GM12878 (cell line): ENCODE data around the gene RRH. TPM values are rescaled to one million over a fixed set of nuclear protein-coding genes. Genes with fewer than 3 reads are reported as not detected.
A peak's percentile ranks its signal among the peaks of the same experiment; 100 is the strongest.

Experiments
- ATAC-seq: fragments of 200-7000 bp; cut with Tn5 transposase; 3 replicates; pipeline ENCODE4 v1.9.1; 2020; ENCODE audit warnings: mild to moderate bottlenecking, moderate library complexity
- BruUV-seq: library from RNA; stranded (reverse); fragments of 400-500 nt; replicated peaks from 2 replicates; lab custom pipeline; 2021; lab: Mats Ljungman, UMichigan
- CTCF ChIA-PET: fragments of 300-600 bp; sonication (Branson Sonifier 250); formaldehyde crosslinking; extraction: SDS; loops from one replicate; lab custom pipeline; 2021; ENCODE audit warnings: inconsistent platforms; lab: Yijun Ruan, JAX
- POLR2A ChIA-PET: fragments of 350-600 bp; formaldehyde crosslinking; extraction: SDS; loops from one replicate; lab custom pipeline; 2021; ENCODE audit warnings: inconsistent platforms; lab: Charles Lee
- RAD21 ChIA-PET: fragments of 300-600 bp; sonication (Branson Sonifier 250); formaldehyde crosslinking; loops from one replicate; lab custom pipeline; 2023; ENCODE audit warnings: antibody characterized with exemption; ENCODE audit not compliant: unreplicated experiment; lab: Charles Lee
- SMC1A ChIA-PET: fragments of 300-600 bp; sonication (Branson Sonifier 250); formaldehyde crosslinking; loops from one replicate; lab custom pipeline; 2023; ENCODE audit not compliant: unreplicated experiment, uncharacterized antibody; lab: Charles Lee
- DNase-seq: peaks from one replicate; pipeline ENCODE4 v3.0.0-alpha.2; 2011; ENCODE audit warnings: low read depth, low spot score
- FAIRE-seq: peaks from 3 replicates; lab custom pipeline; 2011; peaks lifted over from hg19 to GRCh38; lab: Jason Lieb, UNC
- H2AFZ ChIP-seq: 2 replicates; pipeline ENCODE4 v1.6.0; 2011; ENCODE audit warnings: low read depth, low read length, control low read depth; ENCODE audit not compliant: control insufficient read depth
- H3K27ac ChIP-seq: 2 replicates; pipeline ENCODE4 v1.5.1; 2011; ENCODE audit warnings: control low read depth; ENCODE audit not compliant: control insufficient read depth, insufficient read depth
- H3K27me3 ChIP-seq, 2 experiments: replicated peaks in 1 of 2; 2 replicates each; pipeline versions ENCODE4 v1.6.0 to v1.6.1; 2011; ENCODE audit warnings: low read length in 1 of 2; ENCODE audit not compliant: control insufficient read depth in 2 of 2, insufficient read depth in 2 of 2
- H3K36me3 ChIP-seq, 2 experiments: 2 replicates each; pipeline ENCODE4 v1.5.1; 2011; ENCODE audit warnings: low read length in 1 of 2; ENCODE audit not compliant: control insufficient read depth in 2 of 2, insufficient read depth in 2 of 2
- H3K4me1 ChIP-seq: 2 replicates; pipeline ENCODE4 v1.6.1; 2011; ENCODE audit warnings: mild to moderate bottlenecking, low read length, moderate library complexity, mixed read lengths; ENCODE audit not compliant: control insufficient read depth, insufficient read depth
- H3K4me2 ChIP-seq: 2 replicates; pipeline ENCODE4 v1.6.0; 2011; ENCODE audit warnings: control low read depth; ENCODE audit not compliant: control insufficient read depth, insufficient read depth
- H3K4me3 ChIP-seq: fragments of 200-600 bp; sonication (generic); 2 replicates; pipeline ENCODE4 v1.5.1; 2016
- H3K79me2 ChIP-seq: 2 replicates; pipeline ENCODE4 v1.6.0; 2011; ENCODE audit warnings: low read length; ENCODE audit not compliant: control insufficient read depth, insufficient read depth
- H3K9ac ChIP-seq: 2 replicates; pipeline ENCODE4 v1.8.0; 2011; ENCODE audit warnings: low read length, control low read depth, mixed read lengths; ENCODE audit not compliant: control insufficient read depth, insufficient read depth
- H3K9me3 ChIP-seq: replicated peaks from 3 replicates; pipeline ENCODE4 v1.5.1; 2011; ENCODE audit warnings: mild to moderate bottlenecking, low read length; ENCODE audit not compliant: control insufficient read depth, insufficient read depth
- H4K20me1 ChIP-seq: 2 replicates; pipeline ENCODE4 v1.6.0; 2011; ENCODE audit not compliant: control insufficient read depth, insufficient read depth
- BCLAF1 ChIP-seq: fragments of 450-650 bp; IDR thresholded peaks from 2 replicates; pipeline ENCODE4 v1.6.1; 2017; ENCODE audit warnings: antibody characterized with exemption, mild to moderate bottlenecking, moderate library complexity
- KDM1A ChIP-seq: fragments of 200-600 bp; sonication (generic); IDR thresholded peaks from 2 replicates; pipeline ENCODE4 v1.6.1; 2016; ENCODE audit warnings: borderline replicate concordance
- MEF2A ChIP-seq: IDR thresholded peaks from 2 replicates; pipeline ENCODE4 v1.6.1; 2011; ENCODE audit warnings: low read depth, mild to moderate bottlenecking, low read length, moderate library complexity; ENCODE audit not compliant: insufficient read depth
- MTA3 ChIP-seq: IDR thresholded peaks from 2 replicates; pipeline ENCODE4 v1.6.1; 2012; ENCODE audit warnings: low read length, inconsistent platforms, borderline replicate concordance
- NR2F1 ChIP-seq: fragments of 450-650 bp; conservative IDR thresholded peaks from 2 replicates; pipeline ENCODE4 v1.6.1; 2017; ENCODE audit warnings: mild to moderate bottlenecking
- SMAD1 ChIP-seq: fragments of 450-650 bp; IDR thresholded peaks from 2 replicates; pipeline ENCODE4 v1.6.1; 2018; ENCODE audit warnings: mild to moderate bottlenecking, low read depth; ENCODE audit not compliant: partially characterized antibody
- SUZ12 ChIP-seq: fragments of 200-600 bp; sonication (generic); IDR thresholded peaks from one replicate; pipeline ENCODE4 v1.6.1; 2018; ENCODE audit warnings: antibody characterized with exemption, mild to moderate bottlenecking; ENCODE audit not compliant: unreplicated experiment
- ZBTB33 ChIP-seq: fragments of 450-650 bp; IDR thresholded peaks from 2 replicates; pipeline ENCODE4 v1.6.1; 2017; ENCODE audit warnings: mild to moderate bottlenecking
- WGBS: methylation state at CpG from one replicate; pipeline ENCODE4 v1.1.6; 2016; ENCODE audit warnings: low lambda C conversion rate; ENCODE audit not compliant: insufficient replicate concordance, insufficient coverage; ENCODE audit errors: missing lambda C conversion rate; 5-methylcytosine and 5-hydroxymethylcytosine counted together
- in situ Hi-C: fragments of 300-500 bp; cut with MboI; formaldehyde crosslinking; loops from 9 replicates; pipeline ENCODE4 v1.14.3; 2018; ENCODE audit warnings: mixed read lengths
- intact Hi-C: fragments of 100-400 bp; cut with micrococcal nuclease; formaldehyde crosslinking; loops from one replicate; pipeline ENCODE4 v1.14.2; 2022; ENCODE audit not compliant: unreplicated experiment
- polyA plus RNA-seq, 11 experiments: library from polyadenylated mRNA; depleted of rRNA in 4 of 11; unstranded in 6 of 11; stranded (reverse) in 5 of 11; fragments of >200 nt; fragmentation: Nextera tagmentation in 4 of 11; fragmentation: Illumina TruSeq in 1 of 11; extraction: Ambion mirVana in 4 of 11; extraction: Trizol in 1 of 11; gene quantifications; 1 replicate in 1 of 11; 2 replicates in 10 of 11; pipeline versions ENCODE4 v1.2.1 to v1.2.3, GENCODE V29; 2011 to 2016; ENCODE audit warnings: inconsistent platforms in 2 of 11, missing spikeins in 2 of 11, low read depth in 1 of 11
- total RNA-seq, 4 experiments: library from RNA; depleted of rRNA in 3 of 4; stranded (reverse); fragments of >200 nt in 3 of 4; fragmentation: Illumina TruSeq in 1 of 4; extraction: Trizol in 1 of 4; gene quantifications; 2 replicates each; pipeline versions ENCODE4 v1.2.1 to v1.2.3, GENCODE V29; 2013 to 2021
- TF ChIP-seq, protein P1 (sequence below): fragments of 450-650 bp; formaldehyde crosslinking; IDR thresholded peaks from 2 replicates; pipeline ENCODE4 v1.5.0; 2022; ENCODE audit warnings: mild to moderate bottlenecking, missing genetic modification characterization

Gene RRH
- total and polyA plus RNA-seq, 10 of the 15 experiments (the other 5 are each of a cell fraction or from before 2014, with no cell fraction given): 0.06 to 0.24 (median 0.12) TPM; not detected in 6

GRCh38 chr4:109815151-109816081 is 12.4 kb upstream of the RRH start, which contains the start of gene GAR1:
GAR1 (plus strand) TSS chr4:109815762; CDS start chr4:109816165, 403 bp downstream.
- RAD21 ChIA-PET: interaction anchor here (0.9 to 1.2 kb wide), 2 partner anchors 112 to 376 kb away, joined by 3 to 5 read pairs; partner anchors contain the start of gene CASP6
- Histone ChIP-seq H4K20me1 (no peaks in the 10 kb centered on the region), H3K4me1 (no peaks in the 10 kb centered on the region), H3K27ac (peak within 1 kb of the TSS; percentile 91), H3K9me3 (no peaks in the 10 kb centered on the region), H3K27me3 (no peaks in the 10 kb centered on the region), H3K79me2 (peaks cover 27% of the 10 kb centered on the region), H3K4me2 (peak within 1 kb of the TSS; percentile 80), H2AFZ (peak within 1 kb of the TSS; percentile 97), H3K9ac (peak within 1 kb of the TSS; percentile 89), H3K4me3 (peak within 1 kb of the TSS; percentile 96), H3K36me3 (no peaks in the 10 kb centered on the region; a peak in 1 of 4 replicates)
- ATAC-seq (peak; percentile 94), FAIRE-seq (peak; percentile 96), DNase-seq (peak; percentile 72)
- in situ Hi-C loops: no loop called here
- POLR2A ChIA-PET: interaction anchor here (1.0 to 1.2 kb wide), 2 partner anchors 86 to 381 kb away, joined by 3 read pairs; partner anchors contain the start of genes PLA2G12A and SEC24B
- intact Hi-C loops: loop anchor here (1.0 to 10.0 kb wide), 6 partner anchors 85 to 382 kb away; partner anchors contain the start of genes CASP6, ELOVL6, MCUB and PLA2G12A
- TSS peak; percentile 63 for BruUV-seq
- 2% methylated on average over 52 of the region's 53 CpGs for WGBS
- CTCF ChIA-PET: interaction anchor here (0.5 to 2.3 kb wide), 4 partner anchors 322 to 1822 kb away, joined by 3 to 8 read pairs (median 3); partner anchors contain the start of gene SEC24B
- SMC1A ChIA-PET: interaction anchor here (0.7 to 1.5 kb wide), 6 partner anchors 11 to 389 kb away, joined by 3 to 4 read pairs (median 3); no protein-coding TSS in a partner anchor
- TF ChIP-seq MTA3: no peak; the same call in 1 of the 2 replicates
- 0 out of 2 replicates have a peak, but pooled peaks have one; percentile 26 for TF ChIP-seq NR2F1
- TF ChIP-seq, protein P1, sequence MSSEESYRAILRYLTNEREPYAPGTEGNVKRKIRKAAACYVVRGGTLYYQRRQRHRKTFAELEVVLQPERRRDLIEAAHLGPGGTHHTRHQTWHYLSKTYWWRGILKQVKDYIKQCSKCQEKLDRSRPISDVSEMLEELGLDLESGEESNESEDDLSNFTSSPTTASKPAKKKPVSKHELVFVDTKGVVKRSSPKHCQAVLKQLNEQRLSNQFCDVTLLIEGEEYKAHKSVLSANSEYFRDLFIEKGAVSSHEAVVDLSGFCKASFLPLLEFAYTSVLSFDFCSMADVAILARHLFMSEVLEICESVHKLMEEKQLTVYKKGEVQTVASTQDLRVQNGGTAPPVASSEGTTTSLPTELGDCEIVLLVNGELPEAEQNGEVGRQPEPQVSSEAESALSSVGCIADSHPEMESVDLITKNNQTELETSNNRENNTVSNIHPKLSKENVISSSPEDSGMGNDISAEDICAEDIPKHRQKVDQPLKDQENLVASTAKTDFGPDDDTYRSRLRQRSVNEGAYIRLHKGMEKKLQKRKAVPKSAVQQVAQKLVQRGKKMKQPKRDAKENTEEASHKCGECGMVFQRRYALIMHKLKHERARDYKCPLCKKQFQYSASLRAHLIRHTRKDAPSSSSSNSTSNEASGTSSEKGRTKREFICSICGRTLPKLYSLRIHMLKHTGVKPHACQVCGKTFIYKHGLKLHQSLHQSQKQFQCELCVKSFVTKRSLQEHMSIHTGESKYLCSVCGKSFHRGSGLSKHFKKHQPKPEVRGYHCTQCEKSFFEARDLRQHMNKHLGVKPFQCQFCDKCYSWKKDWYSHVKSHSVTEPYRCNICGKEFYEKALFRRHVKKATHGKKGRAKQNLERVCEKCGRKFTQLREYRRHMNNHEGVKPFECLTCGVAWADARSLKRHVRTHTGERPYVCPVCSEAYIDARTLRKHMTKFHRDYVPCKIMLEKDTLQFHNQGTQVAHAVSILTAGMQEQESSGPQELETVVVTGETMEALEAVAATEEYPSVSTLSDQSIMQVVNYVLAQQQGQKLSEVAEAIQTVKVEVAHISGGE: no peak
- no peak for TF ChIP-seq ZBTB33
- no peak for TF ChIP-seq SMAD1
- TF ChIP-seq KDM1A: no peak
- no peak for TF ChIP-seq MEF2A
- no peak for TF ChIP-seq SUZ12
- no peak for TF ChIP-seq BCLAF1
